Loucy (cell line): ENCODE measurements around the gene NLGN4X.

ENCODE experiments used
- EZH2phosphoT487 ChIP-seq: fragments of 200-600 bp; IDR thresholded peaks from 2 replicates; pipeline ENCODE4 v1.6.1; 2018; ENCODE audit warnings: antibody characterized with exemption, mild to moderate bottlenecking, moderate library complexity, borderline replicate concordance
- TF ChIP-seq, protein P1 (sequence below): fragments of 200-600 bp; sonication (generic); conservative IDR thresholded peaks from 2 replicates; pipeline ENCODE4 v1.5.1; 2014; ENCODE audit warnings: mild to moderate bottlenecking, antibody characterized with exemption, low read length

DNA sequence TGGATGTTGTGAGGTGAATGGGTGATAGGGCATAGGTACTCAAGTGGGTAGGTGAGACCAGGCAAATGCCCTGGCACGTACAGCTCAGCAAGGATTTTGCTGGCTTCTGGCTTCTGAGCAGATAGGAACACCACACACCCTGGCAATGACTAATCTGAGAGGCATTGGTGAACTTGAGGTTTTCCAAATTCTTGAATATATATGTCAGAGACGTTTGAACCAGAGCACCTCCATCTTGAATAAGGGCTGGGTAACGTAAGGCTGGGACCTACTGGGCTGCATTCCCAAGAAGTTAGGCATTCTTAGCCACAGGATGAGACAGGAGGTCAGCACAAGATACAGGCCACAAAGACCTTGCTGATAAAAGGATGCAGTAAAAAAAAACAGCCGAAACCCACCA lies 204.5 kb downstream of the NLGN4X start:
- TF ChIP-seq, protein P1, sequence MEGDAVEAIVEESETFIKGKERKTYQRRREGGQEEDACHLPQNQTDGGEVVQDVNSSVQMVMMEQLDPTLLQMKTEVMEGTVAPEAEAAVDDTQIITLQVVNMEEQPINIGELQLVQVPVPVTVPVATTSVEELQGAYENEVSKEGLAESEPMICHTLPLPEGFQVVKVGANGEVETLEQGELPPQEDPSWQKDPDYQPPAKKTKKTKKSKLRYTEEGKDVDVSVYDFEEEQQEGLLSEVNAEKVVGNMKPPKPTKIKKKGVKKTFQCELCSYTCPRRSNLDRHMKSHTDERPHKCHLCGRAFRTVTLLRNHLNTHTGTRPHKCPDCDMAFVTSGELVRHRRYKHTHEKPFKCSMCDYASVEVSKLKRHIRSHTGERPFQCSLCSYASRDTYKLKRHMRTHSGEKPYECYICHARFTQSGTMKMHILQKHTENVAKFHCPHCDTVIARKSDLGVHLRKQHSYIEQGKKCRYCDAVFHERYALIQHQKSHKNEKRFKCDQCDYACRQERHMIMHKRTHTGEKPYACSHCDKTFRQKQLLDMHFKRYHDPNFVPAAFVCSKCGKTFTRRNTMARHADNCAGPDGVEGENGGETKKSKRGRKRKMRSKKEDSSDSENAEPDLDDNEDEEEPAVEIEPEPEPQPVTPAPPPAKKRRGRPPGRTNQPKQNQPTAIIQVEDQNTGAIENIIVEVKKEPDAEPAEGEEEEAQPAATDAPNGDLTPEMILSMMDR: no peak
- TF ChIP-seq EZH2phosphoT487: no peak
